Astrocyte of the cerebellum (primary cell): Measurements from ENCODE around the gene KLF7.

Source experiments
- DNase-seq: peaks from one replicate; pipeline ENCODE4 v3.0.0-alpha.2; 2011; ENCODE audit warnings: low read depth
- H3K4me3 ChIP-seq: 2 replicates; pipeline ENCODE4 v1.5.1; 2011; ENCODE audit warnings: mild to moderate bottlenecking, low read depth, low read length, moderate library complexity
- in situ Hi-C: cut with HindIII; loops from 2 replicates; pipeline ENCODE4 v1.10.0; 2017; ENCODE audit warnings: low sequenced_read_pairs
- TF ChIP-seq, protein P1 (sequence below): IDR thresholded peaks from 2 replicates; pipeline ENCODE4 v1.5.1; 2012; ENCODE audit warnings: low read length, low read depth, moderate library complexity, mild to moderate bottlenecking; ENCODE audit errors: missing control alignments

KLF7 gene

GRCh38 chr2:207066791-207067460 lies 98.8 kb downstream of the KLF7 start:
- in situ Hi-C loops, result no loop called here
- no peak for DNase-seq
- TF ChIP-seq, protein P1, sequence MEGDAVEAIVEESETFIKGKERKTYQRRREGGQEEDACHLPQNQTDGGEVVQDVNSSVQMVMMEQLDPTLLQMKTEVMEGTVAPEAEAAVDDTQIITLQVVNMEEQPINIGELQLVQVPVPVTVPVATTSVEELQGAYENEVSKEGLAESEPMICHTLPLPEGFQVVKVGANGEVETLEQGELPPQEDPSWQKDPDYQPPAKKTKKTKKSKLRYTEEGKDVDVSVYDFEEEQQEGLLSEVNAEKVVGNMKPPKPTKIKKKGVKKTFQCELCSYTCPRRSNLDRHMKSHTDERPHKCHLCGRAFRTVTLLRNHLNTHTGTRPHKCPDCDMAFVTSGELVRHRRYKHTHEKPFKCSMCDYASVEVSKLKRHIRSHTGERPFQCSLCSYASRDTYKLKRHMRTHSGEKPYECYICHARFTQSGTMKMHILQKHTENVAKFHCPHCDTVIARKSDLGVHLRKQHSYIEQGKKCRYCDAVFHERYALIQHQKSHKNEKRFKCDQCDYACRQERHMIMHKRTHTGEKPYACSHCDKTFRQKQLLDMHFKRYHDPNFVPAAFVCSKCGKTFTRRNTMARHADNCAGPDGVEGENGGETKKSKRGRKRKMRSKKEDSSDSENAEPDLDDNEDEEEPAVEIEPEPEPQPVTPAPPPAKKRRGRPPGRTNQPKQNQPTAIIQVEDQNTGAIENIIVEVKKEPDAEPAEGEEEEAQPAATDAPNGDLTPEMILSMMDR, result no peak
- H3K4me3 ChIP-seq, result no peak overlapping the region

GRCh38 chr2:207066166-207066565 lies 99.6 kb downstream of the KLF7 start:
- no peak for DNase-seq
- TF ChIP-seq, protein P1, result no peak
- H3K4me3 ChIP-seq, result no peak overlapping the region
- in situ Hi-C loops, result no loop called here

- TF ChIP-seq, protein P1, result no peak
- no peak for DNase-seq
- H3K4me3 ChIP-seq, result no peak overlapping the region
- in situ Hi-C loops, result no loop called here
Observed at GRCh38 chr2:207064128-207064690, 101.5 kb downstream of the KLF7 start.

DNA sequence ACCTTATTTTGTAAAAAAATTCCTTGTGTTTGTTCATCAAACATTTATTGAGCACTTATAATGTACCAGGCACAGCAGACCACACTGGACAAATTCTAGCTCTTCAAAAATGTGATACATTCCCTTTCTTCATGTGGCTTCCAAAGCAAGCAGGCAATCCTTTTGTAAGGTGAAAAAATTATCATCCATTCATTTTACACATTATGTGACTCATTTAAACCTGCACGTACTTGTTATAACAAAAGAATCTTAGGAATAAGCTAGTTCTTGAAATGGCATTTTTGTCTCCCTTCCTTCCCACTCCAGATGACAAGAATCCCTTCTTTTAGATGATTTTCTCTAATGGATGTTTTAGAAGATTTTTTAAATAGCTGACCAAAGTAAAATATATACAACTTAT lies 104.6 kb downstream of the KLF7 start:
- in situ Hi-C loops, result no loop called here
- DNase-seq, result no peak
- TF ChIP-seq, protein P1, result no peak
- no peak overlapping the region for H3K4me3 ChIP-seq

DNA sequence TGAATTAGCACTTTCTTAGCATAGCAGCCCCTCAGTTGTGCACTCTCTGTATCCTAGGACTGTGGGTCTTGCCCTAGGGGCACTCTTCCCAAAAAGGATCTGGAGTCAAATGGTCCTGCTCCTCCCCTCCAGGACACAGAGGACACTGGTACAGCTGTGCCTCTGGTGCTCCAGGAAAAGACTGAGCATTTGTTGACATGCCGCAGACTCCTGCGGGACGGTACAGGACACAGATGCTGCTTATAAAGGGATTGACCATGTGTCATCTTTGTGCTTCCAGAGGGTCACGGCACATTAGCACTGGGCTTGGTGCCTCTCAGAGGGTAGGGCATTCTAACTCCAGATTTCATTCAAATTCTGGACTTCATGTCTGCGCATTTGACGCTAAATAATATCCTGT lies 110.5 kb downstream of the KLF7 start:
- DNase-seq, result no peak
- no peak overlapping the region for H3K4me3 ChIP-seq
- TF ChIP-seq, protein P1, result no peak
- in situ Hi-C loops, result no loop called here

GRCh38 chr2:207054521-207054920 lies 111.2 kb downstream of the KLF7 start:
- in situ Hi-C loops, result no loop called here
- DNase-seq, result no peak
- TF ChIP-seq, protein P1, result no peak
- H3K4me3 ChIP-seq, result no peak overlapping the region
